Glutamatergic neuron (in vitro differentiated cells): ENCODE data around the gene COL19A1. TPM values are rescaled to one million over a fixed set of nuclear protein-coding genes. Genes with fewer than 3 reads are reported as not detected.

Experiments used
- DNase-seq: peaks from one replicate; pipeline ENCODE4 v3.0.0; 2022
- H3K27ac Mint-ChIP-seq: one replicate; pipeline ENCODE4 v1.8.0; 2020; ENCODE audit warnings: mild to moderate bottlenecking, mixed read lengths, inconsistent platforms; ENCODE audit not compliant: unreplicated experiment
- H3K27me3 Mint-ChIP-seq: one replicate; pipeline ENCODE4 v1.8.0; 2020; ENCODE audit warnings: mild to moderate bottlenecking, moderate library complexity, mixed read lengths, inconsistent platforms; ENCODE audit not compliant: unreplicated experiment
- H3K36me3 Mint-ChIP-seq: one replicate; pipeline ENCODE4 v1.8.0; 2020; ENCODE audit warnings: mild to moderate bottlenecking, mixed read lengths, inconsistent platforms; ENCODE audit not compliant: unreplicated experiment
- H3K4me1 Mint-ChIP-seq: one replicate; pipeline ENCODE4 v1.8.0; 2020; ENCODE audit warnings: mild to moderate bottlenecking, low read depth, mixed read lengths, inconsistent platforms; ENCODE audit not compliant: unreplicated experiment
- H3K4me3 Mint-ChIP-seq: one replicate; pipeline ENCODE4 v1.8.0; 2020; ENCODE audit warnings: mild to moderate bottlenecking, mixed read lengths, inconsistent platforms; ENCODE audit not compliant: unreplicated experiment
- H3K9me3 Mint-ChIP-seq: one replicate; pipeline ENCODE4 v1.8.0; 2020; ENCODE audit warnings: mild to moderate bottlenecking, moderate library complexity, mixed read lengths, inconsistent platforms; ENCODE audit not compliant: unreplicated experiment
- CTCF ChIP-seq: fragments of 200-600 bp; sonication (generic); IDR thresholded peaks from one replicate; pipeline ENCODE4 v1.5.0; 2021; ENCODE audit not compliant: partially characterized antibody, unreplicated experiment
- total RNA-seq: library from RNA; stranded (reverse); fragmentation: NEBNext Ultra II Directional; extraction: Animal tissue kit (Norgen Biotek cat#: 25700); gene quantifications from one replicate; pipeline ENCODE4 v1.2.1, GENCODE V29; 2021; ENCODE audit not compliant: unreplicated experiment

Gene COL19A1
- total RNA-seq, 1 donor from 2014 or later, result 0.78 TPM

- no peak overlapping the region for H3K4me3 Mint-ChIP-seq
- H3K4me1 Mint-ChIP-seq, result no peaks in the 10 kb centered on the region
- TF ChIP-seq CTCF, result no peak
- H3K27me3 Mint-ChIP-seq, result peaks cover 2% of the 10 kb centered on the region
- no peak for DNase-seq
- no peaks in the 10 kb centered on the region for H3K36me3 Mint-ChIP-seq
- no peak overlapping the region for H3K27ac Mint-ChIP-seq
- no peaks in the 10 kb centered on the region for H3K9me3 Mint-ChIP-seq
These were observed 309.4 kb downstream of the COL19A1 start for GRCh38 chr6:70175770-70176169.

- Mint-ChIP-seq H3K4me3 (no peak overlapping the region), H3K27ac (no peak overlapping the region), H3K27me3 (peaks cover 2% of the 10 kb centered on the region), H3K4me1 (no peaks in the 10 kb centered on the region), H3K36me3 (no peaks in the 10 kb centered on the region), H3K9me3 (no peaks in the 10 kb centered on the region)
- no peak for DNase-seq
- no peak for TF ChIP-seq CTCF
These were observed 310.6 kb downstream of the COL19A1 start for GRCh38 chr6:70176842-70177550.

GRCh38 chr6:70180183-70180900 lies 314.0 kb downstream of the COL19A1 start:
- Mint-ChIP-seq H3K27ac (no peak overlapping the region), H3K4me1 (no peaks in the 10 kb centered on the region), H3K27me3 (peaks cover 2% of the 10 kb centered on the region), H3K36me3 (no peaks in the 10 kb centered on the region), H3K9me3 (no peaks in the 10 kb centered on the region), H3K4me3 (no peak overlapping the region)
- DNase-seq, result no peak
- TF ChIP-seq CTCF, result no peak

- Mint-ChIP-seq H3K36me3 (no peaks in the 10 kb centered on the region), H3K27ac (no peak overlapping the region), H3K9me3 (no peaks in the 10 kb centered on the region), H3K4me1 (no peaks in the 10 kb centered on the region), H3K4me3 (no peak overlapping the region), H3K27me3 (peaks cover 2% of the 10 kb centered on the region)
- TF ChIP-seq CTCF, result no peak
- DNase-seq, result no peak
These were observed 314.7 kb downstream of the COL19A1 start for GRCh38 chr6:70180901-70181599.

GRCh38 chr6:70183538-70183937 lies 317.2 kb downstream of the COL19A1 start:
- no peak overlapping the region for H3K27ac Mint-ChIP-seq
- no peak for DNase-seq
- H3K4me3 Mint-ChIP-seq, result no peak overlapping the region
- no peak for TF ChIP-seq CTCF
- peaks cover 2% of the 10 kb centered on the region for H3K27me3 Mint-ChIP-seq
- no peaks in the 10 kb centered on the region for H3K9me3 Mint-ChIP-seq
- no peaks in the 10 kb centered on the region for H3K36me3 Mint-ChIP-seq
- no peaks in the 10 kb centered on the region for H3K4me1 Mint-ChIP-seq
